ENCODE measurements around the gene FGF9. TPM values are rescaled to one million over a fixed set of nuclear protein-coding genes. Genes with fewer than 3 reads are reported as not detected.

Gene FGF9
- total and polyA plus RNA-seq, 2 donors from 2014 or later = 8.5 to 8.6 TPM

GRCh38 chr13:21747456-21747855 is 76.6 kb downstream of the FGF9 start:
- H3K27ac ChIP-seq (ENCODE audit: low read depth in 2 of 2, low read length in 2 of 2) = no peak overlapping the region
- H3K9me3 ChIP-seq (ENCODE audit: control insufficient read depth in 2 of 3, insufficient read depth in 1 of 3, low read length in 3 of 3) = no peaks in the 10 kb centered on the region
- intact Hi-C loops (cut with DNase I) = no loop called here
- H3K9ac ChIP-seq (ENCODE audit: low read length in 3 of 3) = no peak overlapping the region
- FAIRE-seq = no peak
- no peak overlapping the region for H3K4me3 ChIP-seq (ENCODE audit: low read length in 3 of 3)
- no peaks in the 10 kb centered on the region for H3K36me3 ChIP-seq (ENCODE audit: control insufficient read depth in 2 of 3, insufficient read depth in 3 of 3, low read length in 3 of 3)
- TF ChIP-seq CTCF (IDR thresholded peaks at IDR 0.05; ENCODE audit: borderline replicate concordance, extremely low read depth, insufficient read depth) = no peak
- no peaks in the 10 kb centered on the region for H3K4me1 ChIP-seq (ENCODE audit: control insufficient read depth in 2 of 3, insufficient read depth in 2 of 3, low read depth in 1 of 3, low read length in 3 of 3)
- H3K27me3 ChIP-seq (ENCODE audit: control insufficient read depth, insufficient read depth, low read length) = no peaks in the 10 kb centered on the region
- DNase-seq = no peak

- Histone ChIP-seq H3K27ac (ENCODE audit: low read depth in 2 of 2, low read length in 2 of 2) (no peak overlapping the region), H3K4me3 (ENCODE audit: low read length in 3 of 3) (no peak overlapping the region), H3K4me1 (ENCODE audit: control insufficient read depth in 2 of 3, insufficient read depth in 2 of 3, low read depth in 1 of 3, low read length in 3 of 3) (no peaks in the 10 kb centered on the region), H3K36me3 (ENCODE audit: control insufficient read depth in 2 of 3, insufficient read depth in 3 of 3, low read length in 3 of 3) (no peaks in the 10 kb centered on the region), H3K27me3 (ENCODE audit: control insufficient read depth, insufficient read depth, low read length) (no peaks in the 10 kb centered on the region), H3K9me3 (ENCODE audit: control insufficient read depth in 2 of 3, insufficient read depth in 1 of 3, low read length in 3 of 3) (no peaks in the 10 kb centered on the region), H3K9ac (ENCODE audit: low read length in 3 of 3) (no peak overlapping the region)
- DNase-seq = no peak
- no peak for TF ChIP-seq CTCF (IDR thresholded peaks at IDR 0.05; ENCODE audit: borderline replicate concordance, extremely low read depth, insufficient read depth)
- no peak for FAIRE-seq
- intact Hi-C loops (cut with DNase I) = no loop called here
Measured at GRCh38 chr13:21748166-21748565, 77.3 kb downstream of the FGF9 start.

GRCh38 chr13:21749410-21749809 is 78.5 kb downstream of the FGF9 start:
- Histone ChIP-seq H3K4me1 (ENCODE audit: control insufficient read depth in 2 of 3, insufficient read depth in 2 of 3, low read depth in 1 of 3, low read length in 3 of 3) (no peaks in the 10 kb centered on the region), H3K27ac (ENCODE audit: low read depth in 2 of 2, low read length in 2 of 2) (no peak overlapping the region), H3K36me3 (ENCODE audit: control insufficient read depth in 2 of 3, insufficient read depth in 3 of 3, low read length in 3 of 3) (no peaks in the 10 kb centered on the region), H3K27me3 (ENCODE audit: control insufficient read depth, insufficient read depth, low read length) (no peaks in the 10 kb centered on the region), H3K9me3 (ENCODE audit: control insufficient read depth in 2 of 3, insufficient read depth in 1 of 3, low read length in 3 of 3) (no peaks in the 10 kb centered on the region), H3K4me3 (ENCODE audit: low read length in 3 of 3) (no peak overlapping the region), H3K9ac (ENCODE audit: low read length in 3 of 3) (no peak overlapping the region)
- no peak for TF ChIP-seq CTCF (IDR thresholded peaks at IDR 0.05; ENCODE audit: borderline replicate concordance, extremely low read depth, insufficient read depth)
- DNase-seq (no peak), FAIRE-seq (no peak)
- intact Hi-C loops (cut with DNase I) = no loop called here

GRCh38 chr13:21752501-21752900 is 81.6 kb downstream of the FGF9 start:
- FAIRE-seq = no peak
- H3K4me1 ChIP-seq (ENCODE audit: control insufficient read depth in 2 of 3, insufficient read depth in 2 of 3, low read depth in 1 of 3, low read length in 3 of 3) = peaks cover 0 to 4% (median 2%) of the 10 kb centered on the region in 3 donors
- H3K4me3 ChIP-seq (ENCODE audit: low read length in 3 of 3) = no peak overlapping the region
- DNase-seq = no peak
- no peak for TF ChIP-seq CTCF (IDR thresholded peaks at IDR 0.05; ENCODE audit: borderline replicate concordance, extremely low read depth, insufficient read depth)
- intact Hi-C loops (cut with DNase I) = no loop called here
- H3K27ac ChIP-seq (ENCODE audit: low read depth in 2 of 2, low read length in 2 of 2) = no peak overlapping the region
- H3K9ac ChIP-seq (ENCODE audit: low read length in 3 of 3) = no peak overlapping the region
- no peaks in the 10 kb centered on the region for H3K36me3 ChIP-seq (ENCODE audit: control insufficient read depth in 2 of 3, insufficient read depth in 3 of 3, low read length in 3 of 3)
- no peaks in the 10 kb centered on the region for H3K27me3 ChIP-seq (ENCODE audit: control insufficient read depth, insufficient read depth, low read length)
- no peaks in the 10 kb centered on the region for H3K9me3 ChIP-seq (ENCODE audit: control insufficient read depth in 2 of 3, insufficient read depth in 1 of 3, low read length in 3 of 3)
